NCI-H748 (cell line): ENCODE measurements around the gene GALNT16.
"Not testable (repeated sequence)": the region's sequence is repeated elsewhere in the genome, so short reads cannot be mapped to it uniquely, and the experiment has no call there.

Experiments used
- DNase-seq: peaks from one replicate; lab custom pipeline; 2025; ENCODE audit not compliant: unreplicated experiment; lab: John Stamatoyannopoulos, UW

Gene GALNT16

DNA sequence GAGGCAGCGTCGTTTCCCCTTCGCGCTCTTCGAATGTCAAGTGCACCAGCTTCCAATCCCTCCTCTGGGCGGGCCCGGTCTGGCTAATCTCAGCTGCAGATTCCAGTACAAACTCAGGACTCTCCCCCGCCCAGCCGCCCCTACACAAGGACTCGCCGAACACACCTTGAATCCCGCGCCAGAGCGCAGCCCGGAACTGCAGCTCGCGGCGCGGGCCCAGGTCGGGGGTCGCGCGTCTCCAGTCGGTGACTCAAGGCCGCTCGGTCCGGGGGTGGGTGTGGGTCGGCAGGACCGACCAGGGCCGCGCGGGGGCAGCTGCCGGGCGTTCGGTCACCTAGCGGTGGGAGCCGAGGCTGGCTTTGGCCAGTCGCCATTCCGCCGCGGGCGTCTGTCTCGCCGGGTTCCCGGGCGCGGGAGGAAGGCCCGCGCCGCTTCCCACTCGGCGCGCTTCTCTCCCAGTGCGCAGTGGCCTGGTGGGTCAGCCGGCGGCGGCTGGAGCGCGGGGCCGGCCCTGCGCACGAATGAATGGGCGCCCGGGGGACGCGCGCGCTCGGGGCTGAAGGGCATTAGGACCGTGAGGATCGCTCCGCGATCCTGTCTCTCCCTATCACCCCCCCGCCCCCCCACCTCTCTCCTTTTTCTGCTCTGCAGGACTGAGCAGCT lies at the start of gene GALNT16:
GALNT16 (plus strand) TSS at position 632 of the 663 bp plus-strand sequence. CDS start 133 bp downstream, outside the sequence.
- DNase-seq = peak; percentile 70

DNA sequence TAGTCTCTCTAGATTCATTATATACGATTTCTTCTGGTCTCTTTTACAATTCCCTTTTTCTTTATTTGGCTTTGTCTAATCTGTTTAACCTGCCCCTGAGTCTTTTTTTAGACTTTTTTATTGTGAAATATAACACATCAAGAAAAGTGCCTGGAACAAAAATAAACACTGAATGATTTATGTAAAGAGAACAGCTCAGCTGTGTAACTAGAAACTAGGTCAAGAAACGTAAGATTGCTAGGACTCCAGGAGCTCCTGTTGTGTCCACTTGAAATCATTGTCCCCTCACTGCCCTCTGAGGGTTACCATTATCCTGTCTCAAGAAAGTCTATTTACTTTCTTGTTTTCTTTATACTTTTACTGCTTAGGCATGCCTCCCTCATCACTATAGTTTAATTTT lies 45.6 kb upstream of the GALNT16 start:
- no peak for DNase-seq

DNA sequence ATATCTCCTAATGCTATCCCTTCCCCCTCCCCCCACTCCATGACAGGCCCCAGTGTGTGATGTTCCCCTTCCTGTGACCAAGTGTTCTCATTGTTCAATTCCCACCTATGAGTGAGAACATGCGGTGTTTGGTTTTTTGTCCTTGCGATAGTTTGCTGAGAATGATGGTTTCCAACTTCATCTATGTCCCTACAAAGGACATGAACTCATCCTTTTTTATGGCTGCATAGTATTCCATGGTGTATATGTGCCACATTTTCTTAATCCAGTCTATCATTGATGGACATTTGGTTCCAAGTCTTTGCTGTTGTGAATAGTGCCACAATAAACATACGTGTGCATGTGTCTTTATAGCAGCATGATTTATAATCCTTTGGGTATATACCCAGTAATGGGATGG lies 42.3 kb upstream of the GALNT16 start:
- not testable (repeated sequence) for DNase-seq

DNA sequence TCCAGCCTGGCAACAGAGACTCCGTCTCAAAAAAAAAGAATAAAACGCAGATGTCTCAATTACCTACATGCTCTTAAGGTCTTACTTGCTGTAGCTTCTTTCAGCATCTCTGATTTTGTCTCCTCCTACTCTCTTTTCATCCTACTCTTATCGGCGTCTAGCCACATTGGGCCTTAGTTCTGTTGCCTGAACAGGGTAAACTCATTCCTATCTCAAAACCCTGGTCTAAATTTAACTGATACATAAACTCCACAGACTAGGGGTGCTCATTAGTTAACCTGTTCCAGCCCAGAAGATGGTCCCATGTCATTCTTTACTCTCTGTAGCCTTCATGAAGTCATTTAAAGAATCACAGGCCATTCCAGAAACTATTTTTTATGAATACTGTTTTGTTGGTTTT lies 35.0 kb upstream of the GALNT16 start:
- DNase-seq = no peak

DNA sequence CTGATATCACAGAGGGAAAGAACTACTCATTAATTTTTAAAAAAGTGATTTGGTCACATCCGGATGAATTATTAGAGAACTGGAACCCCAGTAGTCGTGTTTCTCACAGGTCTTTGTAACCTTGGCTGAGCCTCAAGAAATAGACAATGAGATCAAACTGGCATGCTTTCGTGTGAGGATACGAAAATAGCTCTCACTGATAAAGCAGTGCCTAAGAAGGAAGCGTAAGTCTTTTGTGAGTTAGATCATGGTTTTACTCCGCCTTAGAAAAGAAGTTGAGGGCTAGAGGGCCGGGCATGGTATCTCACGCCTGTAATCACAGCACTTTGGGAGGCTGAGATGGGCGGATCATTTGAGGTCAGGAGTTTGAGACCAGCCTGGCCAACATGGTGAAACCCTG lies 33.8 kb upstream of the GALNT16 start:
- DNase-seq = no peak

DNA sequence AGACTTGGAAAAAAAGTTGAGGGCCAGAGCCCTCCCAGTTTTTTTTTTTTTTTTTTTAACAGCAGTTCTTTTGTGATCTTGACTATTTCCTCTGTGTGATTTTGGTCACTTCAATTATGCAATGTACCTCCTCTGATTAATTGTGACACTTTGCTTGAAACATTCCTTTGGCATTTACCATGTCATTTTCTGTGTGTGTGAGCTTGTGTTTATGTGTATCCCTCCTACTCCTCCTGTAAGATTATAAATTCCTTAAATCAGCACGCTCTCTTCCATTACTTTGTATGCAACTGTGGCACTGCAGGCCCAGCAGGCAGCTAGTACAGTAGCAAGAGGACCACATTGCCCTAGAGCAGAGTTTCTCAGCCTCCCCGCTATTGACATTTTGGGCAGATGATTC lies 33.2 kb upstream of the GALNT16 start:
- no peak for DNase-seq

DNA sequence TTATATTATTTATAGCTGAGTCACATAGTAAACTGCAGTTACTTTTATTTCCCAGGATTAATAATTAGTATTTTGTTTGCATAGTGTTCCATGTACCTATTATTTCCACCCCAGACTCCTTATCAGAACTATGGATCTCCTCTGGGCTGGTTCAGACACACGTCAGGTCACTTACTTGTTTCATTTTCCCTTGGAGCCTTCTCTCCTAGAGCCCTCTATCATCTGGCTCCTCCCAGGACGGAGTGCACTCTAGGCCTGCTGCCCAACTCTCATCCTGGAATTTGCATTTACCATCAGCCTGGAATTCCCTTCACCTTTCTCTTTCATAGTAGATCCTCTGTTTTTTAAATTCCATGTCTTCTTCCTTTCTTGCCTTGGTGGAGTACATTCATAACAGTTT lies 28.5 kb upstream of the GALNT16 start:
- no peak for DNase-seq

DNA sequence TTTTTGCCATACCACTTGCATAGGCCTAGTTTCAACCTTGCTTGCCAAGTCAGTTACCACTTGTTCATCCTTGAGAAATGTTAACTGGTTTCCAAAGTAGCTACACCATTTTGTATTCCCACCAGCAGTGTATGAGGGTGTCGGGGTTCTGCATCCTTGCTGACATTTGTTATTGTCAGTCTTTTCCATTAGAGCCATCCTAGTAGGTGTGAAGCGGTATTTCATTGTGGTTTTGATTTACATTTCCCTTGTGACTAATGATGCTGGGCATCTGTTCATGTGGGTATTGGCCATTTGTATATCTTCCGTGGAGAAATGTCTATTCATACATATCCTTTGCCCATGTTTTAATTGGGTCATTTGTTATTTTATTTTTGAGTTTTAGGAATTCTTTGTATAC lies 27.6 kb upstream of the GALNT16 start:
- DNase-seq = no peak

DNA sequence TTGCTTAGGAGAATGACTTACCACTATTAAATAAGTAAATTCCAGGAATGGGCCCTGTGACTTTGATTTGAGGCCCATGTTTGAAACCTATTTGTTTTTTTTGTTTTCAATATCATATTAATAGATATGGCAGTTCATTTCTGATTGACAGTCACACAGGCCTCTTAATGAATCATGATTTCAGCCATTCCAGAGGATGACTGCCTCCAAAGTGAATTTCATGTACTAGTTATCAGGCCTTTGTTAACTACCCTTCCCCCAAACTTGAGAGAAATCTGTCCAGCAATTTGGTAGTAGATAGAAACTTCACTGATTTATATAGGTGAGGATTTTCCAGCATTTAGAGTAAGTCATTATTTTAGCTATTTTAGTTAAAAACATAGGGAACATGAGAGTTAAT lies 25.9 kb upstream of the GALNT16 start:
- DNase-seq = no peak

DNA sequence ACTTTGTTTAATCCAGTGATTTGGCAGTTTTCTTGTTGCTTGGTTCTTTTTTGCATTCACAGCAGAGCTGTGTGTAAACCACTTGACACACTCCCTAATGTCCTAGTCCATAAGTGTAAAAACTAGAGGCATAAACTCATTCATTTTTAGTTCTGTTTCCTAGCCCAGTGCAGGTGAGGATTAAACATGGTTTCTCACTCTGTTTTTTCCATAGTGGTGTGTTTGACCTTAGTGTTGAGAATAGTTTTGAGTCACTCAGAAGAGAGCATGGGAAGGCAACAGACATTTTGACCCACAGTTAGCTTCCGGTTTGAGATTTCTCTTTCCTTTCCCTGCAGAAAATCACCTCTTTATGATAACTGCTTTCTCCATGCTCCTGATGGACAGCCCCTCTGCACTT lies 24.2 kb upstream of the GALNT16 start:
- DNase-seq = no peak

DNA sequence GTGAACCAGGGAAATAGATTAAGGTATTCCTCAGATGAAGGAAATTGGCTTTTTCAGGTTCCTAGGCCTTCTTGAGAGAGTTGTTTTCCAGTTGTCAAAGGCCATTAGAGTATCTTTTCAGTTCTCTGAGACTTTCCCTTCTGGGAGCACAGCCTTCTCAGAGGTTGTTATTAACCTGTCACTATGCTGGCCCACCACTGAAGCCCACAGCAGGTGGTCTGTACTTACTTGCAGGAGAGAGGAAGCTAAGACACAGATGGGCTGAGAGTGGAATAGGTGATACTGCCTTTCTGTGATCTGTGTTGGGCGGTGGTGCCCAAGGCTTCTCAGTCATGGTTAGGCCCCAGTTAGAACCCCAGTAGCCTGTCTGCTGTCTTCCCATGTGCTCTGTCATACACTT lies 22.8 kb upstream of the GALNT16 start:
- no peak for DNase-seq

DNA sequence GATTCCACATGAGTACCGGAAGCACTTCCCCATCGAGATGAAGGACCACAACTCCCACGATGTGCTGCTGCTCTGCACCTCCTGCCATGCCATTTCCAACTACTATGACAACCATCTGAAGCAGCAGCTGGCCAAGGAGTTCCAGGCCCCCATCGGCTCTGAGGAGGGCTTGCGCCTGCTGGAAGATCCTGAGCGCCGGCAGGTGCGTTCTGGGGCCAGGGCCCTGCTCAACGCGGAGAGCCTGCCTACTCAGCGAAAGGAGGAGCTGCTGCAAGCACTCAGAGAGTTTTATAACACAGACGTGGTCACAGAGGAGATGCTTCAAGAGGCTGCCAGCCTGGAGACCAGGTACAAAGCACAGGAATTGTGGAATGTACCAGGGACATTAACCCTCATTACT lies 22.4 kb upstream of the GALNT16 start:
- no peak for DNase-seq

DNA sequence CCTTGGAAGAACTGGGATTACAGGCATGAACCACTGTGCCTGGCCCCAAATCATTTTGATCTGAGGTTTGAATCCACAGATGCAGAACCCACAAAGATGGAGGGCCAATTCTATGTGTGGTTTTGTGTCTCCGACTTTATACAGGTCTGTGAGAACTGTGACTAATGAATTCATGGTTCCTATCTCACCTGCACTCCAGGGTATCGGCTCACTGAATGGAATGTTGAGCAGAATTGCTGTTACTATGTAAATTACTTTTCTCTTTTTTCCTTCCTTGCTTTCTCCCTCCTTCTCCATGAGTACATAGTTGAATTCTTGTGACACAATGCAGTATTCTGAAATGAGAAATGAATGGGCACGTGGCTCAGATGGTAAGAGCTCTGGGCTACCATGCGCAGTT lies 21.1 kb upstream of the GALNT16 start:
- DNase-seq = no peak

DNA sequence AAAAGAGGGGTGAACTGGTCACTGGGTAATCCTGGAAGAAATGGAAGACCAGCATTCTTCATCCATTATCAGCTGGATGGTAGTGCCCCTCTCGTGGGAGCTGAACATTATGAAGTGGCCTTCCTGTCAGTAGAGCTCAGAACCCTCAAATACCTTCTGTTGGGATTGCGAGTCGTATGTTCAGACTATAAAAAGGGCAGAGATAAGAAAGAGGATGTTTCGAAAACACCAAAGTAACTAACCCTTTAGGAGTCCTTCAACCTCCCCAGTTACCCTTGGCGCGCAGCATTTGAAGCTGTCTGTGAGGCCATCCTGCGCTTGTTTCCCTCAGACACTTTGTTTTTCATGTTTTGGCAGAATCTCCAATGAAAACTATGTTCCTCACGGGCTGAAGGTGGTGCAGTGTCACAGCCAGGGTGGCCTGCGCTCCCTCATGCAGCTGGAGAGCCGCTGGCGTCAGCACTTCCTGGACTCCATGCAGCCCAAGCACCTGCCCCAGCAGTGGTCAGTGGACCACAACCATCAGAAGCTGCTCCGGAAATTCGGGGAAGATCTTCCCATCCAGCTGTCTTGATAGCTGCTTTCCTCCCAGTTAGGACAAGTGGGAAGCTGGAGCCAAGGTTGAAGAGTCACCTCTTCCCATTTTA lies 19.3 kb upstream of the GALNT16 start:
- DNase-seq = no peak

DNA sequence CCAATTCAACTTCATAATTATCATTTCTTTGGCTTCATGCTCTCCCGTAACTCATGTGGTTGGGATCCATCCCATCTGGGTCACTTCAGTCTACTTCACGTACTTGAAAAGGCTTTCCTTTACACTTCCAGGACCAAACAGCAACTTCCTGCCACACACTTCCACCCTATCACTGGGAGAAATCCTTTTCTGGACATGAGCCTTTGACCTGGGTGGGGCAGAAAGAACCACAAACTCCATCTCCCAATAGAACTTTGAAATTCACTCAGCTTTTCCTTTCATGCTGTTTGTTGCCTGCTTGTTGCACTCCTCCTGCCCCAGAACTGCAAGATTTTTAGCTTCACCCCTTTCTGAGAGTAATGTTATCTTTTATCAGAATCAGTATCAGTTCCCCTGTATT lies 18.4 kb upstream of the GALNT16 start:
- DNase-seq = no peak

DNA sequence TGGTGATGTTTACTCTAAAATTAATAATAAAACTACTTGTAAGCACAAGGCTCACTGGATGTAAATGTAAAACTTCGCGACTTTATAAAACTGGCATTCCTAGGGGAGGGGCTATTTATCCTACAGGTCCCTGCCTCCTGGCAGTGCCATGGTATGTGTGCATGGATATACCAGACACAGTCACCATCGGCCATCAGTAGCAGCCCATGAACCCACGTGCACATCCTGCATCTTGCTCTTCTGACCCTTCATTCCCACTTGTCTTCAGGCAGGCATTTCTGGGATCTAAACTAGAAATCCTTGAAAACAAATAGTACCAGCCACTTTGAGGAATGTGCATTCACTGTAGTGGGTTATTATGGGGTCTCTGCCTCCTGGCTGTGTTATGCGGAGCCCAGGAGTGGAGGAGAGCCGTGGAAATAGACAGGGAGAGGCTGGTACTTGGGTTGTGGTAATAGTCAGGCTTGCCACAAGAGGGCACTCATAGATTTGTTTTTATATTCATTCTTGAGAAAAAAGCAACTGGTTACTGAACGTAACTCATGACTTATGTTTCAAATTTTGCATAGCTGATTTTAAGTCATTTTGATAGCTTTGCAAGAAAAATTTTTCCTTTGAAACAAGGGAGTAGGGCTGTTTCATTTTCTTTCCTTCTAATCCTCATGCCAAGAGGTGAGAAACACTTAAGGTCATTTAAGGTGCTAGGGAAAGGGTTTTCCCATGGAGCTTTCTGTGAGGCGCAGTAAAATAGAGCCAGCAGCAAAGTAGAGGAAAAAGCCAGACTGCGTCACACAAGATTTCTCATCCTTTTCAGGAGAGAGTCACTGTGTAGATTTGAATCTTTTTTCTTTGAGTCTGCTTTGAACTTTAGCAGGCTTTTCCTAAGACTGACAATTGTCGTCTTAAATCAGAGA lies 17.4 kb upstream of the GALNT16 start:
- peak; percentile 56 for DNase-seq

DNA sequence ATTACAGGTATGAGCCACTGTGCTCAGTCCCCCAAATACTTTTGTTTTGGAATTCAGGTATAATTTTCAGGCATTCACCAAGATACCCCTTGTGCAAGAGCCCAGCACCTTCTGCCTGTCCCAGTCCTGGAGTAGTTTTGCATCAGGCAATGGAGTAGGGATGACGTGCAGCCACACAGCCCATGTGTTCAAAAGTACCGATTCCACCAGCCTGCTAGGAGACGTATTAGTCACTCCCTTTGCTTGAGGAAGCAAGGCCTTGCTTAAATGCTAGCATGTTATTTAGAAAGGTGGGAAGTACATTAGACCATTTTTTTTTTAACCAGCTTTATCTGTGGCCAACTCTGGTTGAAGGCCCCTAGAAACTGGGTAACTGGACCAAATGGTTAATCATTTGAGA lies 15.0 kb upstream of the GALNT16 start:
- DNase-seq = no peak

DNA sequence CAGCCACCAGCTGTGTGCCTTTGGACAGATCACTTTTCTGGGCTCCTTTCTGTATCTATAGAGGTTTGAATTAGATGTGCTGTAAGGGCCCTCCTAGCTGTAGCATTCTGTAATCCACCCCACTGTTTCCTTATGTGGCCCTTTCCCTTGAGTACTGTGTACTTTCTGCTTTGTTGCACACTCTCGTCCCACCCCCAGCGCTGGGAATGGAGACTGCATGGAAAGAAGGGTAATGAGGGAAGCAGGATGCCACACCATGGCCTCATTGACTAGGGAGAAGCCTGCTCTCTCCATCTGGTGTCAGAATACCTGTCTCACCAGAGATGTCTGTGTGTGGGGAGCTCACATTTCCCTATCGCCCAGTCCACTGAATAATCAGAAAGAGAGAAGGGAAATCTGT lies 13.6 kb upstream of the GALNT16 start:
- DNase-seq = no peak

DNA sequence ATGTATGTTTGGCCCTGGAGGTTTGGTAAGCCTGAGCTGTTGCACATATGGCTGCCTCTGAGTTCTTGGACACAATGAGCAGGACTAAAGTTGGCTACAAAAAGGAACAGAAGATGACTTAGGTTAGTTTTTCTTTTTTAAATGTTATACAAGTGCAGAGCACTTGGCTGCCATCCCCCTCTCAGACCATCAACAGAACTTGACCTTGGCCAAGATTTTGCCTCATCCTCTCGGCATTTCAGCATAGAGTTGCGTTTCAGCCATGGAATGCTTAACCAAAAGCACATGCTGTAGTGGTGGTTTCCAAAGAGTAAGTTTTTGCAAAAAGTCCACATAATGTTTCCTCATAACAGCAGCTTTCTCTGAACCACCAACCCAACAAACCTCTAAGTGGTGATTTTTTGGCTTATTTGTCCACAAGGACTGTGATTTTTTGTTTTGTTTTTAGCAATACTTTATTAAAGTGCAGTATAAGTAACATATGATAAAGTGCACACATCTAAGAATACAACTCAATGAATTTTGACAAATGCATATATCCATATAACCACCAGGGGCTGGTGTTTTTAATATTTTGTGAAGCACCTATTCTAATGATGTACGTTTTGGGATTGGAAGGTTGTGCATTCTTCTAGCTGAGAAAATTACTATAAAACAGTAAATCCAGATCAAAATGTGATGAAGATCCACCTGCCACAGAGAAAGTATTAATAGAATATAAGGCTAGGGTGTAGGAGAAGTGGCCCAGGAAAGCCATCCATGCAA lies 12.1 kb upstream of the GALNT16 start:
- DNase-seq = no peak

DNA sequence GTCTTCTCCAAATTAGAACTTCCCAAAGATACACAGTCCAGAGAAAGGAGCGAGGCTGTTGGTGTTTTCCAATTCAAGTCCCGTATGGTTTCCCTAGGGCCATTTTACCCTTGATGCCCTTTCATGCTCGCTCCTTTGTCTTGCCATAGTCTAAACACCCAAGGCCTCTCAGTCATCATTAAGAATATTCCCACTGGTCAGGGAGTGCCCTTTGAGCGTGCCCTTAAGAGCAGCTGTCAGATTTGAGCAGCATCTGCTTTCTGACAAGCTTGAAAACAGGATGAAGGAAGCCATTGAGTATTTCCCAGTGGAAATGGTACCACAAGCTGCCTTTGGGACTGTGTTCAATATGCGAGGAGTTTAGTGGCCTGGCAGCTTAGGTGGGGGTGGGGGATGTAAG lies 10.4 kb upstream of the GALNT16 start:
- no peak for DNase-seq

DNA sequence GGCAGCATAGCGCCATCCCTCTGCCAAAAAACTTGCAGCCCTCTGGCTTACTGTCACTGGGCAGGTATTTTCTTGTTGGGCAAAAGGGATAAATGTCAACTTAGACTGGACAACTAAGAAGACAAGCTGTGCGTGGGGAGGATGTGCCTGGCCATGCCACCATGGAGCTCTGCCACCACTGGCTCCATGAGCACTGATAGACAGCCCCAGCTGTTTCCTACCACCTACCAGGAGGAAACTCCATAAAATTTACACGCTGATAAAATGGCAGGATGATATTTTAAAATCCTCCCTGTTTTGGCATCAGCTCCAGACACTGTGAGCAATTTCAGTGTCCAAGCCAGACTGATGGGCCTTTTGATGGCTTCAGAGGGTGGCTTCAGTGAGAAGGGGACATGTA lies 7.1 kb upstream of the GALNT16 start:
- DNase-seq = no peak
